Activated naive CD4-positive, alpha-beta T cell treated with anti-CD3 and anti-CD28 coated beads for 36 hours (primary cell): ENCODE results near the gene FRAT1. TPM values are rescaled to one million over a fixed set of nuclear protein-coding genes. Genes with fewer than 3 reads are reported as not detected.

Source experiments
- CTCF ChIA-PET: fragments of 350-600 bp; sonication (Branson Sonifier 250); formaldehyde crosslinking; loops from one replicate; lab custom pipeline; 2021; ENCODE audit warnings: antibody characterized with exemption; lab: Charles Lee
- DNase-seq: peaks from one replicate; pipeline ENCODE4 v3.0.0-alpha.2; 2020
- H3K27ac Mint-ChIP-seq: one replicate; pipeline ENCODE4 v1.8.0; 2021; ENCODE audit warnings: mild to moderate bottlenecking, mixed read lengths
- H3K27me3 Mint-ChIP-seq: one replicate; pipeline ENCODE4 v1.8.0; 2021; ENCODE audit warnings: low read depth, mixed read lengths
- H3K36me3 Mint-ChIP-seq: one replicate; pipeline ENCODE4 v1.8.0; 2021; ENCODE audit warnings: low read depth, mixed read lengths
- H3K4me1 Mint-ChIP-seq: one replicate; pipeline ENCODE4 v1.8.0; 2021; ENCODE audit warnings: low read depth, mixed read lengths
- H3K4me3 Mint-ChIP-seq: one replicate; pipeline ENCODE4 v1.8.0; 2021; ENCODE audit warnings: mild to moderate bottlenecking, moderate library complexity, mixed read lengths
- H3K9me3 Mint-ChIP-seq: one replicate; pipeline ENCODE4 v1.8.0; 2021; ENCODE audit warnings: mixed read lengths
- intact Hi-C: fragments of 100-400 bp; cut with micrococcal nuclease; formaldehyde crosslinking; loops from one replicate; pipeline ENCODE4 v1.15.1; 2023
- total RNA-seq, 2 experiments: library from RNA; stranded (reverse); gene quantifications; one replicate each; pipeline ENCODE4 v1.2.3, GENCODE V29; 2021

The FRAT1 gene
- total RNA-seq, 2 experiments from 2014 or later, result 2.3 to 3.0 TPM

- Mint-ChIP-seq H3K27ac (no peak overlapping the region), H3K4me3 (no peak overlapping the region), H3K4me1 (peaks cover 5% of the 10 kb centered on the region), H3K27me3 (no peaks in the 10 kb centered on the region), H3K36me3 (no peaks in the 10 kb centered on the region), H3K9me3 (no peaks in the 10 kb centered on the region)
- CTCF ChIA-PET, result no interaction called here
- DNase-seq, result no peak
- intact Hi-C loops, result no loop called here
Measured at GRCh38 chr10:97314671-97315070, 4.4 kb upstream of the FRAT1 start.

- Mint-ChIP-seq H3K4me1 (peaks cover 23% of the 10 kb centered on the region), H3K9me3 (no peaks in the 10 kb centered on the region), H3K27me3 (no peaks in the 10 kb centered on the region), H3K27ac (peak overlapping the region; percentile 59), H3K36me3 (no peaks in the 10 kb centered on the region), H3K4me3 (peak overlapping the region; percentile 87)
- intact Hi-C loops, result loop anchor here (1.0 to 2.0 kb wide), 4 partner anchors 13 to 178 kb away; partner anchors contain the start of genes ARHGAP19, MMS19 and UBTD1
- DNase-seq, result peak; percentile 62
- CTCF ChIA-PET, result interaction anchor here (1.0 to 2.5 kb wide), 6 partner anchors 9 to 110 kb away, joined by 3 to 14 read pairs (median 8); partner anchors contain the start of gene FRAT2
Measured at GRCh38 chr10:97319671-97320479, 804 bp downstream of the FRAT1 start.

- Mint-ChIP-seq H3K36me3 (no peaks in the 10 kb centered on the region), H3K4me3 (peak overlapping the region; percentile 87), H3K27me3 (no peaks in the 10 kb centered on the region), H3K4me1 (peaks cover 23% of the 10 kb centered on the region), H3K27ac (no peak overlapping the region), H3K9me3 (no peaks in the 10 kb centered on the region)
- peak; percentile 27 for DNase-seq
- CTCF ChIA-PET, result interaction anchor here (1.0 to 2.5 kb wide), 8 partner anchors 8 to 110 kb away, joined by 3 to 14 read pairs (median 10); partner anchors contain the start of gene FRAT2
- intact Hi-C loops, result loop anchor here (1.0 to 2.0 kb wide), 3 partner anchors 13 to 178 kb away; partner anchors contain the start of genes MMS19 and UBTD1
Measured at GRCh38 chr10:97320480-97321031, 1.5 kb downstream of the FRAT1 start.

GRCh38 chr10:97321032-97321803 is 2.1 kb downstream of the FRAT1 start:
- intact Hi-C loops, result loop anchor here (2.0 kb wide), 1 partner anchor 42 kb away; no protein-coding TSS in a partner anchor
- Mint-ChIP-seq H3K9me3 (no peaks in the 10 kb centered on the region), H3K27me3 (no peaks in the 10 kb centered on the region), H3K36me3 (no peaks in the 10 kb centered on the region), H3K27ac (no peak overlapping the region), H3K4me3 (peak overlapping the region; percentile 87), H3K4me1 (peaks cover 23% of the 10 kb centered on the region)
- CTCF ChIA-PET, result interaction anchor here (1.2 to 2.2 kb wide), 3 partner anchors 12 to 296 kb away, joined by 3 to 13 read pairs (median 8); no protein-coding TSS in a partner anchor
- peak; percentile 31 for DNase-seq

GRCh38 chr10:97321804-97322190 is 2.7 kb downstream of the FRAT1 start:
- Mint-ChIP-seq H3K36me3 (no peaks in the 10 kb centered on the region), H3K4me3 (no peak overlapping the region), H3K27ac (no peak overlapping the region), H3K4me1 (peaks cover 23% of the 10 kb centered on the region), H3K9me3 (no peaks in the 10 kb centered on the region), H3K27me3 (no peaks in the 10 kb centered on the region)
- CTCF ChIA-PET, result interaction anchor here (1.2 to 2.2 kb wide), 3 partner anchors 11 to 296 kb away, joined by 3 to 13 read pairs (median 8); no protein-coding TSS in a partner anchor
- intact Hi-C loops, result loop anchor here (2.0 kb wide), 1 partner anchor 43 kb away; no protein-coding TSS in a partner anchor
- no peak for DNase-seq

- Mint-ChIP-seq H3K27ac (no peak overlapping the region), H3K36me3 (no peaks in the 10 kb centered on the region), H3K27me3 (no peaks in the 10 kb centered on the region), H3K4me1 (peaks cover 38% of the 10 kb centered on the region), H3K4me3 (no peak overlapping the region), H3K9me3 (no peaks in the 10 kb centered on the region)
- intact Hi-C loops, result no loop called here
- CTCF ChIA-PET, result interaction anchor here (1.1 kb wide), 1 partner anchor 21 kb away, joined by 3 read pairs; no protein-coding TSS in a partner anchor
- no peak for DNase-seq
Measured at GRCh38 chr10:97323501-97323900, 4.4 kb downstream of the FRAT1 start.

- Mint-ChIP-seq H3K4me3 (no peak overlapping the region), H3K27ac (no peak overlapping the region), H3K4me1 (peaks cover 43% of the 10 kb centered on the region), H3K27me3 (no peaks in the 10 kb centered on the region), H3K9me3 (no peaks in the 10 kb centered on the region), H3K36me3 (peaks cover 2% of the 10 kb centered on the region)
- CTCF ChIA-PET, result interaction anchor here (1.5 kb wide), 1 partner anchor 47 kb away, joined by 4 read pairs; no protein-coding TSS in a partner anchor
- intact Hi-C loops, result no loop called here
- DNase-seq, result no peak
Measured at GRCh38 chr10:97325754-97326153, 6.7 kb downstream of the FRAT1 start.

- Mint-ChIP-seq H3K27ac (peak overlapping the region; percentile 88), H3K36me3 (peaks cover 4% of the 10 kb centered on the region), H3K9me3 (no peaks in the 10 kb centered on the region), H3K27me3 (no peaks in the 10 kb centered on the region), H3K4me1 (peaks cover 45% of the 10 kb centered on the region), H3K4me3 (no peak overlapping the region)
- intact Hi-C loops, result no loop called here
- CTCF ChIA-PET, result interaction anchor here (1.5 kb wide), 1 partner anchor 49 kb away, joined by 5 read pairs; no protein-coding TSS in a partner anchor
- DNase-seq, result no peak
Measured at GRCh38 chr10:97327348-97328294, 8.6 kb downstream of the FRAT1 start.

- CTCF ChIA-PET, result interaction anchor here (1.1 to 1.5 kb wide), 2 partner anchors 9 to 50 kb away, joined by 4 to 5 read pairs; no protein-coding TSS in a partner anchor
- Mint-ChIP-seq H3K4me1 (peaks cover 55% of the 10 kb centered on the region), H3K27ac (peak overlapping the region; percentile 27), H3K27me3 (no peaks in the 10 kb centered on the region), H3K4me3 (no peak overlapping the region), H3K9me3 (no peaks in the 10 kb centered on the region), H3K36me3 (peaks cover 4% of the 10 kb centered on the region)
- intact Hi-C loops, result no loop called here
- peak; percentile 19 for DNase-seq
Measured at GRCh38 chr10:97328646-97329453, 9.8 kb downstream of the FRAT1 start.

- DNase-seq, result no peak
- intact Hi-C loops, result loop anchor here (5.0 to 10.0 kb wide), 4 partner anchors 112 to 742 kb away; partner anchors contain the start of genes LCOR, PI4K2A and TM9SF3
- Mint-ChIP-seq H3K9me3 (no peaks in the 10 kb centered on the region), H3K4me1 (peaks cover 55% of the 10 kb centered on the region), H3K4me3 (no peak overlapping the region), H3K27me3 (no peaks in the 10 kb centered on the region), H3K36me3 (peaks cover 4% of the 10 kb centered on the region), H3K27ac (no peak overlapping the region)
- CTCF ChIA-PET, result interaction anchor here (1.1 to 2.7 kb wide), 2 partner anchors 10 kb away, joined by 4 to 13 read pairs; partner anchors contain the start of gene FRAT1
Measured at GRCh38 chr10:97329766-97330165, 10.7 kb downstream of the FRAT1 start.
